Measurements from ENCODE around the gene SGIP1. TPM values are rescaled to one million over a fixed set of nuclear protein-coding genes. Genes with fewer than 3 reads are reported as not detected.
"Not testable (repeated sequence)": the region's sequence is repeated elsewhere in the genome, so short reads cannot be mapped to it uniquely, and the experiment has no call there.

Gene SGIP1
- total RNA-seq, 1 experiment from 2014 or later = not detected

- DNase-seq (ENCODE audit: low read depth) = no peak
These were observed 145.2 kb downstream of the SGIP1 start for GRCh38 chr1:66679140-66679539.

GRCh38 chr1:66681686-66682085, 147.7 kb downstream of the SGIP1 start:
- no peak for DNase-seq (ENCODE audit: low read depth)

GRCh38 chr1:66682106-66682505, 148.2 kb downstream of the SGIP1 start:
- DNase-seq (ENCODE audit: low read depth) = no peak

- no peak for DNase-seq (ENCODE audit: low read depth)
These were observed 150.4 kb downstream of the SGIP1 start for GRCh38 chr1:66684353-66684752.

GRCh38 chr1:66685265-66685664, 151.3 kb downstream of the SGIP1 start:
- no peak for DNase-seq (ENCODE audit: low read depth)

- DNase-seq (ENCODE audit: low read depth) = no peak
These were observed 151.7 kb downstream of the SGIP1 start for GRCh38 chr1:66685670-66686069.

- no peak for DNase-seq (ENCODE audit: low read depth)
These were observed 152.5 kb downstream of the SGIP1 start for GRCh38 chr1:66686406-66686805.

- no peak for DNase-seq (ENCODE audit: low read depth)
These were observed 153.4 kb downstream of the SGIP1 start for GRCh38 chr1:66687358-66687757.

GRCh38 chr1:66690666-66691381, 156.9 kb downstream of the SGIP1 start:
- no peak for DNase-seq (ENCODE audit: low read depth)

- no peak for DNase-seq (ENCODE audit: low read depth)
These were observed 158.7 kb downstream of the SGIP1 start for GRCh38 chr1:66692681-66693080.

- no peak for DNase-seq (ENCODE audit: low read depth)
These were observed 159.9 kb downstream of the SGIP1 start for GRCh38 chr1:66693856-66694255.

- DNase-seq (ENCODE audit: low read depth) = no peak
These were observed 161.2 kb downstream of the SGIP1 start for GRCh38 chr1:66695116-66695515.

- no peak for DNase-seq (ENCODE audit: low read depth)
These were observed 162.8 kb downstream of the SGIP1 start for GRCh38 chr1:66696771-66697170.

- DNase-seq (ENCODE audit: low read depth) = no peak
These were observed 165.3 kb downstream of the SGIP1 start for GRCh38 chr1:66699213-66699612.

- DNase-seq (ENCODE audit: low read depth) = no peak
These were observed 170.4 kb downstream of the SGIP1 start for GRCh38 chr1:66704177-66704875.

- DNase-seq (ENCODE audit: low read depth) = no peak
These were observed 171.2 kb downstream of the SGIP1 start for GRCh38 chr1:66705110-66705509.

- no peak for DNase-seq (ENCODE audit: low read depth)
These were observed 177.5 kb downstream of the SGIP1 start for GRCh38 chr1:66711420-66711819.

GRCh38 chr1:66712839-66713238, 178.9 kb downstream of the SGIP1 start:
- no peak for DNase-seq (ENCODE audit: low read depth)

- no peak for DNase-seq (ENCODE audit: low read depth)
These were observed 190.0 kb downstream of the SGIP1 start for GRCh38 chr1:66723985-66724384.

GRCh38 chr1:66725885-66726665, 192.1 kb downstream of the SGIP1 start:
- peak; percentile 58 for DNase-seq (ENCODE audit: low read depth)

GRCh38 chr1:66728021-66728420, 194.1 kb downstream of the SGIP1 start:
- no peak for DNase-seq (ENCODE audit: low read depth)

- DNase-seq (ENCODE audit: low read depth) = not testable (repeated sequence)
These were observed 194.8 kb downstream of the SGIP1 start for GRCh38 chr1:66728716-66729115.

- DNase-seq (ENCODE audit: low read depth) = no peak
These were observed 195.2 kb downstream of the SGIP1 start for GRCh38 chr1:66729119-66729518.
